HG02588 (cell line): ENCODE data around the gene ABCC5.
"Not testable (repeated sequence)": the region's sequence is repeated elsewhere in the genome, so short reads cannot be mapped to it uniquely, and the experiment has no call there.

Source experiments
- ATAC-seq: cut with Tn5 transposase; IDR thresholded peaks from one replicate; pipeline ENCODE4 v1.9.1; 2021; ENCODE audit warnings: mild to moderate bottlenecking, moderate library complexity; ENCODE audit not compliant: unreplicated experiment

The ABCC5 gene

GRCh38 chr3:184016811-184017671, 643 bp downstream of the ABCC5 start:
- ATAC-seq: peak; percentile 68

GRCh38 chr3:184016169-184016570, 1.5 kb downstream of the ABCC5 start:
- ATAC-seq: no peak

GRCh38 chr3:184015381-184016019, 2.2 kb downstream of the ABCC5 start:
- ATAC-seq: no peak

GRCh38 chr3:184011937-184012889, 5.5 kb downstream of the ABCC5 start:
- ATAC-seq: no peak

GRCh38 chr3:184011230-184011876, 6.3 kb downstream of the ABCC5 start:
- no peak for ATAC-seq

GRCh38 chr3:184008161-184008560, 9.5 kb downstream of the ABCC5 start:
- no peak for ATAC-seq

GRCh38 chr3:184007143-184007813, 10.4 kb downstream of the ABCC5 start:
- ATAC-seq: not testable (repeated sequence)

- ATAC-seq: peak; percentile 75
Measured at GRCh38 chr3:184005941-184006507, 11.7 kb downstream of the ABCC5 start.

GRCh38 chr3:184004476-184004875, 13.2 kb downstream of the ABCC5 start:
- ATAC-seq: no peak

- ATAC-seq: no peak
Measured at GRCh38 chr3:184003187-184003967, 14.3 kb downstream of the ABCC5 start.

GRCh38 chr3:184002469-184002868, 15.2 kb downstream of the ABCC5 start:
- no peak for ATAC-seq

- ATAC-seq: no peak
Measured at GRCh38 chr3:184001761-184002160, 15.9 kb downstream of the ABCC5 start.

- no peak for ATAC-seq
Measured at GRCh38 chr3:183991403-183991802, 26.3 kb downstream of the ABCC5 start.

GRCh38 chr3:183988216-183988790, 29.4 kb downstream of the ABCC5 start:
- no peak for ATAC-seq

- ATAC-seq: no peak
Measured at GRCh38 chr3:183987000-183987600, 30.6 kb downstream of the ABCC5 start.

GRCh38 chr3:183984749-183985729, 32.6 kb downstream of the ABCC5 start:
- ATAC-seq: no peak

GRCh38 chr3:183984127-183984740, 33.5 kb downstream of the ABCC5 start:
- no peak for ATAC-seq
